H9 (cell line): Measurements from ENCODE around the gene CDKL5. TPM values are rescaled to one million over a fixed set of nuclear protein-coding genes. Genes with fewer than 3 reads are reported as not detected.
A peak's percentile ranks its signal among the peaks of the same experiment; 100 is the strongest.

Experiments used
- DNase-seq: peaks from one replicate; pipeline ENCODE4 v3.0.0-alpha.2; 2017
- H2AFZ ChIP-seq: one replicate; pipeline ENCODE4 v1.6.1; 2013; ENCODE audit warnings: mild to moderate bottlenecking, low read length, control low read depth, moderate library complexity
- H2AK5ac ChIP-seq: 2 replicates; pipeline ENCODE4 v1.6.1; 2013; ENCODE audit warnings: low read length, control low read depth, mixed read lengths; ENCODE audit not compliant: insufficient read length
- H2BK120ac ChIP-seq: one replicate; pipeline ENCODE4 v1.6.1; 2013; ENCODE audit warnings: low read depth, mild to moderate bottlenecking, low read length, control low read depth, inconsistent platforms; ENCODE audit not compliant: poor library complexity, severe bottlenecking
- H2BK12ac ChIP-seq: 2 replicates; pipeline ENCODE4 v1.6.1; 2013; ENCODE audit warnings: low read length, control low read depth, mixed read lengths, low read depth; ENCODE audit not compliant: insufficient read length
- H2BK15ac ChIP-seq: 2 replicates; pipeline ENCODE4 v1.6.1; 2013; ENCODE audit warnings: low read depth, low read length, control low read depth
- H2BK20ac ChIP-seq: one replicate; pipeline ENCODE4 v1.6.1; 2013; ENCODE audit warnings: low read depth, mild to moderate bottlenecking, low read length, control low read depth, inconsistent platforms; ENCODE audit not compliant: poor library complexity, severe bottlenecking
- H2BK5ac ChIP-seq: 2 replicates; pipeline ENCODE4 v1.6.1; 2013; ENCODE audit warnings: low read length, control low read depth, mixed read lengths; ENCODE audit not compliant: insufficient read length
- H3K14ac ChIP-seq: 2 replicates; pipeline ENCODE4 v1.6.1; 2013; ENCODE audit warnings: low read length, control low read depth; ENCODE audit not compliant: insufficient read depth
- H3K18ac ChIP-seq: 2 replicates; pipeline ENCODE4 v1.6.1; 2013; ENCODE audit warnings: low read depth, mild to moderate bottlenecking, mixed read lengths, low read length, control low read depth; ENCODE audit not compliant: insufficient read length
- H3K23ac ChIP-seq: 2 replicates; pipeline ENCODE4 v1.6.1; 2013; ENCODE audit warnings: low read length, control low read depth, mixed read lengths, low read depth; ENCODE audit not compliant: insufficient read length
- H3K23me2 ChIP-seq: 2 replicates; pipeline ENCODE4 v1.6.1; 2013; ENCODE audit warnings: low read depth, mild to moderate bottlenecking, mixed read lengths, low read length, control low read depth; ENCODE audit not compliant: insufficient read length, poor library complexity, severe bottlenecking
- H3K27ac ChIP-seq: 2 replicates; pipeline ENCODE4 v1.5.1; 2013; ENCODE audit warnings: low read length, control low read depth, mixed read lengths, low read depth; ENCODE audit not compliant: insufficient read length
- H3K27me3 ChIP-seq: 2 replicates; pipeline ENCODE4 v1.6.1; 2013; ENCODE audit warnings: low read length, control low read depth, inconsistent platforms; ENCODE audit not compliant: insufficient read depth
- H3K4ac ChIP-seq: 2 replicates; pipeline ENCODE4 v1.6.1; 2013; ENCODE audit warnings: low read depth, mild to moderate bottlenecking, control low read depth, inconsistent platforms, low read length, moderate library complexity
- H3K4me1 ChIP-seq: 2 replicates; pipeline ENCODE4 v1.6.1; 2013; ENCODE audit warnings: low read length, control low read depth, inconsistent platforms; ENCODE audit not compliant: insufficient read depth
- H3K4me2 ChIP-seq: 2 replicates; pipeline ENCODE4 v1.6.1; 2013; ENCODE audit warnings: low read length, control low read depth, mixed read lengths; ENCODE audit not compliant: insufficient read length, insufficient read depth
- H3K56ac ChIP-seq: 2 replicates; pipeline ENCODE4 v1.6.1; 2013; ENCODE audit warnings: low read depth, mild to moderate bottlenecking, mixed read lengths, low read length, control low read depth; ENCODE audit not compliant: insufficient read length
- H3K79me1 ChIP-seq: 2 replicates; pipeline ENCODE4 v1.6.1; 2013; ENCODE audit warnings: low read depth, mild to moderate bottlenecking, moderate library complexity, low read length, control low read depth, inconsistent platforms; ENCODE audit not compliant: insufficient read depth, poor library complexity, severe bottlenecking
- H3K79me2 ChIP-seq: 2 replicates; pipeline ENCODE4 v1.6.1; 2013; ENCODE audit warnings: low read length, control low read depth, inconsistent platforms; ENCODE audit not compliant: insufficient read depth
- H3K9ac ChIP-seq: 2 replicates; pipeline ENCODE4 v1.6.1; 2013; ENCODE audit warnings: low read length, control low read depth, mixed read lengths; ENCODE audit not compliant: insufficient read length; ENCODE audit errors: extremely low read depth
- H3K9me3 ChIP-seq: one replicate; pipeline ENCODE4 v1.6.1; 2013; ENCODE audit warnings: low read depth, low read length, inconsistent platforms; ENCODE audit not compliant: control insufficient read depth
- H3T11ph ChIP-seq: one replicate; pipeline ENCODE4 v1.6.1; 2013; ENCODE audit warnings: mild to moderate bottlenecking, low read length, control low read depth, inconsistent platforms
- H4K20me1 ChIP-seq: one replicate; pipeline ENCODE4 v1.6.1; 2013; ENCODE audit not compliant: control insufficient read depth, insufficient read length, insufficient read depth
- H4K5ac ChIP-seq: 2 replicates; pipeline ENCODE4 v1.6.1; 2013; ENCODE audit warnings: low read depth, mild to moderate bottlenecking, mixed read lengths, low read length, control low read depth; ENCODE audit not compliant: insufficient read length
- H4K8ac ChIP-seq: replicated peaks from 2 replicates; pipeline ENCODE4 v1.6.1; 2013; ENCODE audit warnings: low read length, control low read depth, mixed read lengths, low read depth; ENCODE audit not compliant: insufficient read length
- H4K91ac ChIP-seq: 2 replicates; pipeline ENCODE4 v1.6.1; 2013; ENCODE audit warnings: low read depth, mild to moderate bottlenecking, moderate library complexity, mixed read lengths, low read length, control low read depth; ENCODE audit not compliant: insufficient read length
- H3K27ac Mint-ChIP-seq, 3 experiments: 2 replicates in 2 of 3; 3 replicates in 1 of 3; pipeline ENCODE4 v1.8.0; 2020 to 2021; ENCODE audit warnings: mixed read lengths in 3 of 3, mild to moderate bottlenecking in 1 of 3, moderate library complexity in 1 of 3
- H3K27me3 Mint-ChIP-seq: 2 replicates; pipeline ENCODE4 v1.8.0; 2021; ENCODE audit warnings: low read depth, mild to moderate bottlenecking, moderate library complexity, mixed read lengths
- H3K36me3 Mint-ChIP-seq, 3 experiments: 2 replicates in 2 of 3; 3 replicates in 1 of 3; pipeline ENCODE4 v1.8.0; 2020 to 2021; ENCODE audit warnings: low read depth in 3 of 3, mixed read lengths in 3 of 3; ENCODE audit not compliant: insufficient read depth in 1 of 3
- H3K4me1 Mint-ChIP-seq, 2 experiments: 2 replicates each; pipeline ENCODE4 v1.8.0; 2020; ENCODE audit warnings: mixed read lengths in 2 of 2
- H3K4me3 Mint-ChIP-seq, 2 experiments: 2 replicates in 1 of 2; 3 replicates in 1 of 2; pipeline ENCODE4 v1.8.0; 2020 to 2021; ENCODE audit warnings: mild to moderate bottlenecking in 2 of 2, mixed read lengths in 2 of 2, moderate library complexity in 1 of 2
- H3K9me3 Mint-ChIP-seq, 2 experiments: 2 replicates in 1 of 2; 3 replicates in 1 of 2; pipeline ENCODE4 v1.8.0; 2020; ENCODE audit warnings: mild to moderate bottlenecking in 2 of 2, mixed read lengths in 2 of 2, moderate library complexity in 1 of 2
- CTCF ChIP-seq: fragments of 200-600 bp; sonication (generic); conservative IDR thresholded peaks from 3 replicates; pipeline ENCODE4 v1.8.0; 2021; ENCODE audit warnings: antibody characterized with exemption, mild to moderate bottlenecking
- WGBS: extraction: QIAGEN DNeasy Blood & Tissue Kit; methylation state at CpG from one replicate; pipeline ENCODE4 v1.1.7; 2013; ENCODE audit warnings: missing lambda C conversion rate, low lambda C conversion rate, mixed read lengths; ENCODE audit not compliant: insufficient read length; ENCODE audit errors: extremely low coverage; 5-methylcytosine and 5-hydroxymethylcytosine counted together
- total RNA-seq: library from RNA; stranded (reverse); gene quantifications from 2 replicates; pipeline ENCODE4 v1.2.1, GENCODE V29; 2021

CDKL5 gene
- total RNA-seq, 1 experiment from 2014 or later: 19.5 TPM

GRCh38 chrX:18676470-18676869 is 251.1 kb downstream of the CDKL5 start:
- Histone ChIP-seq H4K20me1 (no peaks in the 10 kb centered on the region), H3K23me2 (peaks cover 3% of the 10 kb centered on the region), H3K4ac (no peak overlapping the region), H3K79me1 (no peaks in the 10 kb centered on the region), H3K4me1 (no peaks in the 10 kb centered on the region; the same call in 1 of the 2 replicates), H3K4me2 (no peak overlapping the region), H4K8ac (no peak overlapping the region), H3K9ac (no peak overlapping the region), H4K91ac (no peak overlapping the region), H3T11ph (no peak overlapping the region), H2BK12ac (no peak overlapping the region), H2AFZ (no peak overlapping the region), H3K27me3 (no peaks in the 10 kb centered on the region), H4K5ac (no peak overlapping the region), H2BK120ac (no peak overlapping the region), H3K23ac (no peak overlapping the region), H2BK15ac (no peak overlapping the region), H3K9me3 (peaks cover 37% of the 10 kb centered on the region), H3K14ac (no peak overlapping the region), H3K18ac (no peak overlapping the region), H3K79me2 (peaks cover 3% of the 10 kb centered on the region; the same call in 1 of the 2 replicates), H3K27ac (no peak overlapping the region), H3K56ac (no peak overlapping the region), H2AK5ac (no peak overlapping the region), H2BK20ac (no peak overlapping the region), H2BK5ac (no peak overlapping the region)
- no CpG with 5 or more reads among the region's 11 CpGs for WGBS
- Mint-ChIP-seq H3K9me3 (peaks cover 58 to 70% of the 10 kb centered on the region in 2 experiments), H3K27me3 (peaks cover 6% of the 10 kb centered on the region), H3K4me3 (peak overlapping the region in 1 of 2 experiments; percentile 69; a peak in 2 of 5 replicates), H3K27ac (no peak overlapping the region), H3K4me1 (peaks cover 0 to 6% of the 10 kb centered on the region in 2 experiments; a peak in 2 of 4 replicates), H3K36me3 (peaks cover 0 to 5% (median 2%) of the 10 kb centered on the region in 3 experiments; a peak in 4 of 7 replicates)
- TF ChIP-seq CTCF: peak; percentile 59
- peak; percentile 47 for DNase-seq
